HepG2 (cell line): ENCODE measurements around the gene RP2. TPM values are rescaled to one million over a fixed set of nuclear protein-coding genes. Genes with fewer than 3 reads are reported as not detected.

Experiments
- ATAC-seq: fragments of 200-7000 bp; cut with Tn5 transposase; 3 replicates; pipeline ENCODE4 v1.9.1; 2020; ENCODE audit warnings: mild to moderate bottlenecking, moderate library complexity
- Bru-seq: library from RNA; stranded (reverse); fragments of 400-500 nt; gene quantifications from one replicate; lab custom pipeline; 2021; lab: Mats Ljungman, UMichigan
- BruChase-seq, 2 experiments: library from RNA; stranded (reverse); fragments of 400-500 nt; gene quantifications; one replicate each; lab custom pipeline; 2021; lab: Mats Ljungman, UMichigan
- BruUV-seq: library from RNA; stranded (reverse); fragments of 400-500 nt; replicated peaks from 2 replicates; lab custom pipeline; 2021; lab: Mats Ljungman, UMichigan
- CTCF ChIA-PET: fragments of 300-600 bp; formaldehyde crosslinking; extraction: SDS; loops from one replicate; lab custom pipeline; 2021; ENCODE audit warnings: low total read pairs, inconsistent platforms, low intra/inter-chr PET ratio; lab: Yijun Ruan, JAX
- POLR2A ChIA-PET: fragments of 350-600 bp; sonication (Branson Sonifier 250); formaldehyde crosslinking; loops from one replicate; lab custom pipeline; 2020; ENCODE audit warnings: antibody characterized with exemption, inconsistent platforms; lab: Yijun Ruan, JAX
- DNase-seq: peaks from one replicate; pipeline ENCODE4 v3.0.0-alpha.2; 2015; ENCODE audit warnings: low spot score
- FAIRE-seq: peaks from 3 replicates; lab custom pipeline; 2011; peaks lifted over from hg19 to GRCh38; lab: Jason Lieb, UNC
- H2AFZ ChIP-seq: one replicate; pipeline ENCODE4 v1.6.1; 2011; ENCODE audit warnings: low read length, inconsistent platforms
- H3K27ac ChIP-seq: fragments of 300-600 bp; 3 replicates; pipeline ENCODE4 v1.8.0; 2011; ENCODE audit warnings: mixed run types, mild to moderate bottlenecking, mixed read lengths, low read length, inconsistent platforms; ENCODE audit not compliant: insufficient read depth; ENCODE audit errors: extremely low read length
- H3K27me3 ChIP-seq, 2 experiments: fragments of 200-600 bp in 1 of 2; 2 replicates in 1 of 2; 3 replicates in 1 of 2; pipeline versions ENCODE4 v1.6.0 to v1.8.0; 2011; ENCODE audit warnings: low read length in 2 of 2, mild to moderate bottlenecking in 2 of 2, moderate library complexity in 2 of 2, inconsistent platforms in 1 of 2; ENCODE audit not compliant: insufficient read depth in 2 of 2, control insufficient read depth in 1 of 2
- H3K36me3 ChIP-seq, 2 experiments: fragments of 200-600 bp in 1 of 2; replicated peaks in 1 of 2; 2 replicates in 1 of 2; 3 replicates in 1 of 2; pipeline versions ENCODE4 v1.5.1 to v1.8.0; 2011; ENCODE audit warnings: low read length in 2 of 2, inconsistent platforms in 1 of 2; ENCODE audit not compliant: insufficient read depth in 2 of 2, control insufficient read depth in 1 of 2
- H3K4me1 ChIP-seq: 2 replicates; pipeline ENCODE4 v1.5.1; 2012; ENCODE audit warnings: low read length, inconsistent platforms; ENCODE audit not compliant: insufficient read depth
- H3K4me2 ChIP-seq: 2 replicates; pipeline ENCODE4 v1.6.0; 2011; ENCODE audit warnings: low read depth, low read length, inconsistent platforms
- H3K4me3 ChIP-seq, 3 experiments: fragments of 200-600 bp in 1 of 3; sonication (generic), shearing (Covaris generic) in 1 of 3; replicated peaks in 1 of 3; 2 replicates each; pipeline ENCODE4 v1.5.1; 2011 to 2016; ENCODE audit warnings: low read length in 3 of 3, inconsistent platforms in 2 of 3, low read depth in 2 of 3, mild to moderate bottlenecking in 2 of 3, control low read depth in 1 of 3, mixed read lengths in 1 of 3; ENCODE audit not compliant: insufficient read depth in 1 of 3
- H3K79me2 ChIP-seq: one replicate; pipeline ENCODE4 v1.6.1; 2011; ENCODE audit warnings: low read length, inconsistent platforms; ENCODE audit not compliant: insufficient read depth
- H3K9ac ChIP-seq: 2 replicates; pipeline ENCODE4 v1.6.0; 2011; ENCODE audit warnings: mild to moderate bottlenecking, low read depth, low read length, inconsistent platforms; ENCODE audit not compliant: insufficient read depth
- H3K9me3 ChIP-seq: 2 replicates; pipeline ENCODE4 v1.5.1; 2012; ENCODE audit warnings: mild to moderate bottlenecking, low read length
- H4K20me1 ChIP-seq: 2 replicates; pipeline ENCODE4 v1.6.0; 2011; ENCODE audit warnings: inconsistent platforms, mild to moderate bottlenecking, low read length, moderate library complexity; ENCODE audit not compliant: insufficient read depth
- CREBL2 ChIP-seq: sonication (generic); formaldehyde crosslinking; IDR thresholded peaks from 2 replicates; pipeline ENCODE4 v1.8.1; 2023; ENCODE audit warnings: missing genetic modification reagents, mild to moderate bottlenecking, borderline replicate concordance
- ELF1 ChIP-seq: sonication (generic); formaldehyde crosslinking; IDR thresholded peaks from 2 replicates; pipeline ENCODE4 v1.4.0; 2020; ENCODE audit warnings: missing genetic modification reagents
- FOXP1 ChIP-seq, 2 experiments: fragments of 450-650 bp in 1 of 2; IDR thresholded peaks; 2 replicates each; pipeline ENCODE4 v1.6.1; 2017 to 2018; ENCODE audit warnings: antibody characterized with exemption in 1 of 2
- GATAD1 ChIP-seq: IDR thresholded peaks from 2 replicates; pipeline ENCODE4 v1.6.1; 2016; ENCODE audit warnings: missing genetic modification reagents, missing compliant biosample characterization
- GFI1 ChIP-seq: sonication (generic); formaldehyde crosslinking; IDR thresholded peaks from 2 replicates; pipeline ENCODE4 v1.5.0; 2020; ENCODE audit warnings: missing genetic modification reagents, mild to moderate bottlenecking, borderline replicate concordance
- JUN ChIP-seq: sonication (generic); formaldehyde crosslinking; IDR thresholded peaks from 2 replicates; pipeline ENCODE4 v1.4.0; 2020; ENCODE audit warnings: mild to moderate bottlenecking, missing genetic modification reagents
- SMC3 ChIP-seq: IDR thresholded peaks from 2 replicates; pipeline ENCODE4 v1.6.1; 2011; ENCODE audit warnings: low read length, improper control_type of control experiment
- SP5 ChIP-seq: IDR thresholded peaks from 2 replicates; pipeline ENCODE4 v1.6.1; 2016; ENCODE audit warnings: low read depth, borderline replicate concordance
- THRA ChIP-seq: sonication (generic); formaldehyde crosslinking; IDR thresholded peaks from 2 replicates; pipeline ENCODE4 v1.4.0; 2020; ENCODE audit warnings: missing genetic modification reagents, borderline replicate concordance
- ZNF567 ChIP-seq: sonication (generic); formaldehyde crosslinking; IDR thresholded peaks from 2 replicates; pipeline ENCODE4 v1.8.1; 2023; ENCODE audit warnings: mild to moderate bottlenecking, missing genetic modification reagents, borderline replicate concordance
- ZNF747 ChIP-seq: sonication (generic); formaldehyde crosslinking; IDR thresholded peaks from 2 replicates; pipeline ENCODE4 v1.8.1; 2023; ENCODE audit warnings: missing genetic modification reagents, mild to moderate bottlenecking, borderline replicate concordance
- ZSCAN25 ChIP-seq: sonication (generic); formaldehyde crosslinking; IDR thresholded peaks from 2 replicates; pipeline ENCODE4 v1.8.0; 2022; ENCODE audit warnings: mild to moderate bottlenecking, missing genetic modification reagents
- WGBS: methylation state at CpG from one replicate; pipeline ENCODE4 v1.1.6; 2017; ENCODE audit warnings: low lambda C conversion rate; 5-methylcytosine and 5-hydroxymethylcytosine counted together
- in situ Hi-C: cut with HindIII; loops from 2 replicates; pipeline ENCODE4 v1.10.0; 2017; ENCODE audit warnings: low pct_unique_long_range_greater_than_20kb; ENCODE audit not compliant: extremely low pct_ligation_motif_present
- intact Hi-C: fragments of 100-400 bp; cut with micrococcal nuclease; formaldehyde crosslinking; loops from one replicate; pipeline ENCODE4 v1.10.0; 2022; ENCODE audit not compliant: unreplicated experiment
- long read RNA-seq, 2 experiments: library from RNA in 1 of 2; library from polyadenylated mRNA in 1 of 2; stranded (forward) in 1 of 2; unstranded in 1 of 2; transcript quantifications; one replicate each; pipeline ENCODE4 v2.0.0, GENCODE V29; 2019 to 2022
- polyA minus RNA-seq, 3 experiments: library from RNA; depleted of rRNA, polyadenylated mRNA; stranded (reverse); fragments of >200 nt; gene quantifications; 2 replicates each; pipeline ENCODE4 v1.2.3, GENCODE V29; 2011; ENCODE audit warnings: low replicate concordance in 1 of 3
- polyA plus RNA-seq, 8 experiments: library from polyadenylated mRNA; depleted of rRNA in 3 of 8; stranded (reverse) in 7 of 8; unstranded in 1 of 8; fragments of >200 nt; fragmentation: Illumina TruSeq in 4 of 8; extraction: Trizol in 4 of 8; gene quantifications; 2 replicates each; pipeline versions ENCODE4 v1.2.1 to v1.2.3, GENCODE V29; 2011 to 2016; ENCODE audit warnings: low read depth in 4 of 8, missing spikeins in 1 of 8, mixed read lengths in 1 of 8; ENCODE audit not compliant: insufficient read depth in 1 of 8
- total RNA-seq, 5 experiments: library from RNA; depleted of rRNA; stranded (reverse); fragments of >200 nt; fragmentation: Illumina TruSeq; extraction: Trizol; gene quantifications; 2 replicates each; pipeline ENCODE4 v1.2.3, GENCODE V29; 2016; ENCODE audit warnings: low read depth in 1 of 5
- TF ChIP-seq, protein P1 (sequence below): sonication (generic); formaldehyde crosslinking; IDR thresholded peaks from 2 replicates; pipeline ENCODE4 v1.9.0; 2022; ENCODE audit warnings: missing genetic modification reagents, mild to moderate bottlenecking, borderline replicate concordance

RP2 gene
- 9.9 and 14.6 TPM in 2 replicates for total RNA-seq (2016; rRNA removed; fragmentation: Illumina TruSeq; extraction: Trizol)
- 0.81 and 1.1 TPM in 2 replicates for total RNA-seq (2016; cell fraction: cytosol; rRNA removed; fragmentation: Illumina TruSeq; extraction: Trizol; ENCODE audit: low read depth)
- 10.0 and 16.2 TPM in 2 replicates for total RNA-seq (2016; cell fraction: insoluble cytoplasmic fraction; rRNA removed; fragmentation: Illumina TruSeq; extraction: Trizol)
- 2.7 and 2.8 TPM in 2 replicates for total RNA-seq (2016; cell fraction: membrane; rRNA removed; fragmentation: Illumina TruSeq; extraction: Trizol)
- 4.8 and 5.0 TPM in 2 replicates for total RNA-seq (2016; cell fraction: nucleus; rRNA removed; fragmentation: Illumina TruSeq; extraction: Trizol)
- 3.5 and 5.0 TPM in 2 replicates for polyA plus RNA-seq (2011; rRNA removed)
- polyA plus RNA-seq (2011; cell fraction: cytosol; rRNA removed) = 2.0 and 2.6 TPM in 2 replicates
- 1.00 and 1.3 TPM in 2 replicates for polyA plus RNA-seq (2011; cell fraction: nucleus; rRNA removed)
- polyA plus RNA-seq (2012) = 3.7 and 4.9 TPM in 2 replicates
- 0.20 and 0.26 TPM in 2 replicates for polyA plus RNA-seq (2016; cell fraction: cytosol; fragmentation: Illumina TruSeq; extraction: Trizol; ENCODE audit: low read depth)
- 11.6 and 13.6 TPM in 2 replicates for polyA plus RNA-seq (2016; cell fraction: insoluble cytoplasmic fraction; fragmentation: Illumina TruSeq; extraction: Trizol; ENCODE audit: low read depth)
- 0.60 and 1.1 TPM in 2 replicates for polyA plus RNA-seq (2016; cell fraction: membrane; fragmentation: Illumina TruSeq; extraction: Trizol; ENCODE audit: low read depth)
- 5.1 and 5.7 TPM in 2 replicates for polyA plus RNA-seq (2016; cell fraction: nucleus; fragmentation: Illumina TruSeq; extraction: Trizol; ENCODE audit: insufficient read depth, low read depth)
- polyA minus RNA-seq (2011; rRNA and poly(A)+ RNA removed; ENCODE audit: low replicate concordance) = 2.5 and 9.4 TPM in 2 replicates
- polyA minus RNA-seq (2011; cell fraction: cytosol; rRNA and poly(A)+ RNA removed) = 4.1 and 4.7 TPM in 2 replicates
- 4.6 TPM in 2 replicates for polyA minus RNA-seq (2011; cell fraction: nucleus; rRNA and poly(A)+ RNA removed)
- percentile 52 among the genes with signal in this experiment for Bru-seq, nascent RNA
- BruChase-seq, experiment 1, labeled RNA remaining after a 6-hour chase = percentile 66 among the genes with signal in this experiment
- BruChase-seq, experiment 2, labeled RNA remaining after a 2-hour chase = percentile 60 among the genes with signal in this experiment
- long read RNA-seq, experiment 1, partial matches to known transcripts = 0 of 2 reads
- long read RNA-seq, experiment 1, other reads (novel, unspliced or antisense) = 0 of 2 reads
- long read RNA-seq, experiment 2, partial matches to known transcripts = 0 of 6 reads
- long read RNA-seq, experiment 2, other reads (novel, unspliced or antisense) = 6 of 6 reads

DNA sequence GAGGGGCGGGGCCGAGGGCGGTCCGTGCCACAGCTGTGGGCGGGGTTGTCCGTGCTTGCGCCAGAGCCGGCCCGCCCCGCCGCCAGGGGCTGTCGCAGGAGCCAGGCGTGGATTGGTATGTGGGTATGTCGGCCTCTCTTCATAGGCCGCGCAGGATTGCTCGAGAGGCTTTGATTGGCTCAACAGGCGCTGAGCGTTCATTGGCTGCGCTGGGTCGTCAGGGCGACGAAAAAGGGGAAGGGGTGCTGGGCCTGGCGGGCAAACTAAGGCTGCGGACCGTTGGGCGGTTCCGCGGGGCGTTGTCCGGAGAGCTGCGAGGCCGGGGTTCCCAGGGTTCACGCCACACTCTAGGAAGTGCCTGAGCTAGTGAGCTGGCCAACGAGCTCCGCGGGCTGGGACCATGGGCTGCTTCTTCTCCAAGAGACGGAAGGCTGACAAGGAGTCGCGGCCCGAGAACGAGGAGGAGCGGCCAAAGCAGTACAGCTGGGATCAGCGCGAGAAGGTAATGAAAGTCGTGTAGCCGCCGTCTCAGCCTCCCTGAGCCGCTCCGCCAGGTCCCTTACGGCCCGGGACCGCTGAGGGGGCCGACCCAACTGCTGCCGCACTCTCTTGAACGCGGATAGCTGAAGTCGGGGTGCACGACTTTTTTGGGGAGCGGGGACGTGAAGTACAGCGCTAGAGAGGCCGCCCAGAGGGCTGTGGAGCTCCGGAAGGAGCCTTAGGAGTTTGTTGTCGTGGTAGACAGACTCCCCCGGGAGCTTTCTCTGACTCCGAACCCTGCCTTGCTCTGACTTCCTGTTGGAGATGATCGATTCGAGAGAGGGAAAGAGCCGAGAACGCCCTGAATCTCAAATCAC, at the start of gene RP2:
TSS of gene RP2 (plus strand) at position 343 of the 857 bp plus-strand sequence. CDS start at position 401, 58 bp downstream.
- FAIRE-seq (peak; percentile 93), ATAC-seq (peak; percentile 99), DNase-seq (peak; percentile 91)
- Histone ChIP-seq H3K36me3 (no peaks in the 10 kb centered on the region), H3K9me3 (no peaks in the 10 kb centered on the region), H3K79me2 (peaks cover 31% of the 10 kb centered on the region), H3K4me1 (peaks cover 15% of the 10 kb centered on the region), H3K4me2 (peak within 1 kb of the TSS; percentile 68), H3K27ac (peak within 1 kb of the TSS; percentile 83), H4K20me1 (no peaks in the 10 kb centered on the region), H3K9ac (peak within 1 kb of the TSS; percentile 81), H3K4me3 (peak within 1 kb of the TSS; percentile 74 to 82 (median 81)), H3K27me3 (no peaks in the 10 kb centered on the region; a peak in 1 of 5 replicates), H2AFZ (peak within 1 kb of the TSS; percentile 72)
- ChIA-PET CTCF (no interaction called here), POLR2A (interaction anchor here (1.5 kb wide), 1 partner anchor 308 kb away, joined by 3 read pairs; the partner anchor contains the start of gene NDUFB11)
- intact Hi-C loops (loop anchor here (5.0 kb wide), 1 partner anchor 35 kb away; no protein-coding TSS in a partner anchor), in situ Hi-C loops (no loop called here)
- no TSS peak for BruUV-seq
- no CpG with 5 or more reads among the region's 71 CpGs for WGBS
- TF ChIP-seq SP5 (CRISPR knock-in tag) (no peak), ZSCAN25 (0 out of 2 replicates have a peak, but pooled peaks have one; percentile 23), JUN (no peak), ELF1 (CRISPR knock-in tag) (0 out of 2 replicates have a peak, but pooled peaks have one; percentile 64), ZNF567 (CRISPR knock-in tag) (no peak), GFI1 (0 out of 2 replicates have a peak, but pooled peaks have one; percentile 17), ZNF747 (no peak), FOXP1 (IDR thresholded peaks at IDR 0.05) (no peak), FOXP1 (CRISPR knock-in tag; IDR thresholded peaks at IDR 0.05) (no peak), SMC3 (no peak), THRA (CRISPR knock-in tag) (no peak), CREBL2 (CRISPR knock-in tag) (no peak), GATAD1 (CRISPR knock-in tag) (peak; percentile 46; the same call in 1 of the 2 replicates)
- TF ChIP-seq, protein P1, sequence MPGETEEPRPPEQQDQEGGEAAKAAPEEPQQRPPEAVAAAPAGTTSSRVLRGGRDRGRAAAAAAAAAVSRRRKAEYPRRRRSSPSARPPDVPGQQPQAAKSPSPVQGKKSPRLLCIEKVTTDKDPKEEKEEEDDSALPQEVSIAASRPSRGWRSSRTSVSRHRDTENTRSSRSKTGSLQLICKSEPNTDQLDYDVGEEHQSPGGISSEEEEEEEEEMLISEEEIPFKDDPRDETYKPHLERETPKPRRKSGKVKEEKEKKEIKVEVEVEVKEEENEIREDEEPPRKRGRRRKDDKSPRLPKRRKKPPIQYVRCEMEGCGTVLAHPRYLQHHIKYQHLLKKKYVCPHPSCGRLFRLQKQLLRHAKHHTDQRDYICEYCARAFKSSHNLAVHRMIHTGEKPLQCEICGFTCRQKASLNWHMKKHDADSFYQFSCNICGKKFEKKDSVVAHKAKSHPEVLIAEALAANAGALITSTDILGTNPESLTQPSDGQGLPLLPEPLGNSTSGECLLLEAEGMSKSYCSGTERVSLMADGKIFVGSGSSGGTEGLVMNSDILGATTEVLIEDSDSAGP = peak; percentile 57; the same call in 1 of the 2 replicates
